CMK (cell line): ENCODE data around the gene AFAP1.

Source experiments
- DNase-seq: peaks from one replicate; pipeline ENCODE4 v3.0.0-alpha.2; 2010; ENCODE audit warnings: low read depth

Gene AFAP1

GRCh38 chr4:7767966-7768365, 171.7 kb downstream of the AFAP1 start:
- no peak for DNase-seq

- no peak for DNase-seq
These were observed 172.1 kb downstream of the AFAP1 start for GRCh38 chr4:7767526-7767925.

GRCh38 chr4:7766661-7767345, 172.9 kb downstream of the AFAP1 start:
- no peak for DNase-seq

DNA sequence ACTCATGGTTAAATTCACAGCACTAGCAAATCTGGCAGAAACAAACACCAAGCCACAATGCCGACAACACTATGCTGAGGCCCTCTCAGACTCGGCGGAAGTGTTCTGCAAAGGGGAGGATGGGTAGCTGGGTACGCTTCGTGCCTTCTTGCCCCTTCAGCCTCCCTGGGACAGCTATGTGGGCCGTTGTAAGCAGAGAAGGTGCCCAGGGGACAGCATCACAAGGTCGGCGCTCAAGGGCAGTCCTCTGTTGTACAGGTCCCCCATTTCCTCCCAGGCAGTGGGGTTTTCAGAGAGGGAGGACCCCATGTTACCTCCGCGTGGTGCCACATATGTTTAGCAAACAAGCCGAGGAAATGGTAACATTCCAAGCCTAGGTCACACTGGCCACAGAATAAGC, 173.6 kb downstream of the AFAP1 start:
- no peak for DNase-seq

GRCh38 chr4:7765666-7766065, 174.0 kb downstream of the AFAP1 start:
- no peak for DNase-seq

- no peak for DNase-seq
These were observed 175.2 kb downstream of the AFAP1 start for GRCh38 chr4:7764466-7764865.

DNA sequence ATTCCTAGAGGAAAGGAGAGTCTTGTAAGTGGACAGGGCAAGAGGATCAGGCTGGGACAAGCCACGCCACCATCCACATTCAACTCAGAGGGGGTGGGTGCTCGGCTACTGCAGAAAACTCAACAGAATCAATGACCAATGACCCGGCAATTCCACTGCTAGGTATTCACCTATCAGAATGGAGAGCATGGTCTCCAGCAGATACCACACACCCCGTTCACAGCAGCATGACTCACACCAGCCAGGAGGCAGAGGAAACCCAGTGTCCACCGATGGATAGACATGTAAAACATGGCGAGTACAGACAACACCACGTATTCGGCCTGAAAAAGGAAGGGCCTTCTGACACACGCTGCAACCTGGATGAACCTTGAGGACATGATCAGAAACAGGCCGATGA, 175.9 kb downstream of the AFAP1 start:
- DNase-seq, result no peak

GRCh38 chr4:7763106-7763505, 176.6 kb downstream of the AFAP1 start:
- DNase-seq, result no peak

- DNase-seq, result no peak
These were observed 177.2 kb downstream of the AFAP1 start for GRCh38 chr4:7762376-7763030.

DNA sequence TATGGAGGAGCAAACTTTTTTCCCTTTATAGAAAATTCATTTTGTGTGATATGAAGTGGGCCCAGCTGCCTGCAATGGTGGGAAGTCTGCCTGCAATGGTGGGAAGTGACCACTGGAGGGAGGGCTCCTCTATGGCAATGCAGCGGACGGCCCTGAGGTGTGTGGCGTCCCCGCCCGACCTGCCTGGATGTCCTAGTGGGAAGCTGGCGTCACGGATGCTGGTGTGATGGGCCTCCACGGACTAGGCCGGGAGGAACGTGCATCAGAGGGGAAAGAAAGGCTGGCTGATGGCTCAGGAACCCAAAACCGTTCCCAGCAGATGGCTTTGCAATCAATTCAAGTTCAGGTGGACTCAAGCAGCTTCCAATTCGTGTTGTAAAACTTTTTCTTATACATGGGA, 177.9 kb downstream of the AFAP1 start:
- DNase-seq, result peak; percentile 18

DNA sequence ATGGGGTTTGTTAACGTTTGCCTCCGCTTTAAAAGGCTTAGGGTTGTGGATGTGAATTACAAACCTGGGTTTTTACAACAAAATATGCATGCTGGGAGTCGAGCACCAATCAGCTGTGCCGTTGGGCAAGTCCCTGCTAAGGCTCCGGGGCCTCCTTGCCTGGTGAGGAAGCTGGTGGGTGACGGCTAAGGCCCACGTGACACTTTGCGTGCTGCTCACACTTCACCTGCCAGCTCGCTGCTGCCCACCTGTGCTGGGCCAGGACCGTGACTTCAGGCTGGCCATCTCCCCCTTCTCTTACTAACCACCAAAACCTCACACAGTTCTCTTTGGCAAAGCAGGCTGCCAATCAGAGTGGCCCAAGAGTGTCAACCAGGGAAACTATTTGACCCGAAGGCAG, 178.3 kb downstream of the AFAP1 start:
- no peak for DNase-seq

- no peak for DNase-seq
These were observed 179.0 kb downstream of the AFAP1 start for GRCh38 chr4:7760706-7761105.

GRCh38 chr4:7760228-7760627, 179.4 kb downstream of the AFAP1 start:
- DNase-seq, result no peak

- DNase-seq, result no peak
These were observed 180.0 kb downstream of the AFAP1 start for GRCh38 chr4:7759635-7760034.

GRCh38 chr4:7759216-7759615, 180.4 kb downstream of the AFAP1 start:
- DNase-seq, result no peak

DNA sequence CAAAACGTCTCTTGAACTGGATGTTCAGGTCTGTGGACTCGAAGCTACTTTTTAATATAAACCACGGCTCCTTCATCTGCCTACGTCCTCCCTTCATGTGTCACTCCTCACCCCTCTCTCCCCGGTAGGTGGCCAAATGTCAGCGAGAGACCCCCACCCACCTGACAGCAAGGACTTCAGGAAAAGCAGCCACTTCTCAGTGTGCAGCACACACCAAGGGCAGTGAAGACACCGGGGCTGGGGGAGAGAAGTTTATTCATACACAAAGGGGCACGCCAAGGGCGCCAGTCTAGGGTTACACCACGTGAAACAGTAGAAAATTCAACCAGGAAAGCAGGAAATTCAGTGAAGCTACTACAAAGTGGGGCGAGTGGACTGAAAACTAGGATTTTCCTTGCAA, 181.2 kb downstream of the AFAP1 start:
- DNase-seq, result no peak

GRCh38 chr4:7757501-7758471, 181.9 kb downstream of the AFAP1 start:
- DNase-seq, result no peak

- no peak for DNase-seq
These were observed 182.9 kb downstream of the AFAP1 start for GRCh38 chr4:7756561-7757355.

DNA sequence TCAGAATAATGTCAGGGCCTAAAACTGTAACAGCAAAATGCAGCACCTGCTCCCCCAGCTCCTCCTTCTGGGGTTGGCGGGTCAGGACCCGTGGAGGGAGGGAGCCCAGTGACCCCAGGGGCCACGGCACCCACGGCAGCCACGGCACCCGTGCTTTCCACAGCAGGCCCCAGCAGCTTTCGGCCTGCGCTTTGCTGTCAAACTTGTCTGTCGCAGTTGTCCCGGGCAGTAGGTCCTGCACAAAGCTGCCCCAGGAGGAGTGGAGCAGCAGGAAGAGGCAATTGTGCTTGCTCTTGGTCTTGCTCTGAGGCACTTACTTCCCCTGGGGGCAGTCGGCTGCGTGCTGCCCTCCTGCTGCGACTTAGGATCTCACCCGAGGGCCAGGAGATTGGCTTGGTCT, 183.6 kb downstream of the AFAP1 start:
- no peak for DNase-seq

GRCh38 chr4:7755561-7755960, 184.1 kb downstream of the AFAP1 start:
- DNase-seq, result no peak

DNA sequence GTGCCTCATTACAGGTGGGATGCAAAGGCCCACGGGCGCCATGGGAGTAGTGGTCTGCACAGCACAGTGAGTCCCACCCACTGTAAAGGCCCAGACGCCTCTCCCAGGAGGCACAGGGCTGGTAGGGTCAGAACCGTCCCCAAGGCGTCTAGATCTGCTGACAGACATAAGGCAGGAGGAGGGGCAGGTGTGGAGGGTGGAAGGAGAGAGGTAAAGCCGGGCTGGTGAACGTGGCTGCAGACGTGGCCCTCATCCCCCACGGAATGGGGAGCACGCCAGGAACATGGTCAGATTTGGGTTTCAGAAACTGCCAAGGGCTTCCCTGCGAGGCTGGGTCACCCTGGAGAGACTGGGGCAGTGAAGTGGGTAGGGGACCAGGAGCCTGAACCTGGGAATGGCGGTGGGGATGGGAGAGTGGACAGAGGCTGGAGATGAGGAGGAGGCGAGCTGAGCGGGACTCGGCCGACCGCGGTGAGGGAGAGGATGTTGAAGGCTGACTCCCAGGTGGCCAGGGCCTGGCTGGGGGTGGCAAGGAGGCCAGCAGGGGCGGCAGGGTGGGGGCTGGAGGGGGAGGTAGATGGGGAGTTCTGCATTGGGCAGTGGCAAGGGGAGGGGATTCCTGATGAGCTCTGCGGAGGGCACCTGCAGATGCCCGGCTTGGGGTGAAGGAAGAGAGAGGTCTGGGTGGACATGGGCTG, 184.9 kb downstream of the AFAP1 start:
- DNase-seq, result no peak
